ENCODE measurements around the gene PYGO2.

Gene PYGO2

GRCh38 chr1:154925335-154926170 is 36.0 kb downstream of the PYGO2 start:
- Histone ChIP-seq H3K4me2 (ENCODE audit: low read depth, low read length, poor library complexity, severe bottlenecking) (peak overlapping the region; percentile 55), H3K79me2 (ENCODE audit: insufficient read depth, low read length) (no peaks in the 10 kb centered on the region), H3K27me3 (ENCODE audit: insufficient read depth, low read length, poor library complexity, severe bottlenecking) (no peaks in the 10 kb centered on the region), H4K20me1 (ENCODE audit: insufficient read depth, low read length, poor library complexity, severe bottlenecking) (no peaks in the 10 kb centered on the region), H3K9me3 (ENCODE audit: insufficient read depth, low read depth, low read length) (no peaks in the 10 kb centered on the region), H3K36me3 (ENCODE audit: insufficient read depth, low read length) (no peaks in the 10 kb centered on the region), H3F3A (ENCODE audit: low read depth) (no peaks in the 10 kb centered on the region), H3K4me1 (ENCODE audit: insufficient read depth, low read length, poor library complexity, severe bottlenecking) (peaks cover 26% of the 10 kb centered on the region), H3K9ac (ENCODE audit: low read depth, low read length, poor library complexity, severe bottlenecking) (peak overlapping the region; percentile 70), H2AFZ (ENCODE audit: low read length) (no peak overlapping the region), H3K4me3 (ENCODE audit: low read length, poor library complexity, severe bottlenecking) (no peak overlapping the region), H3K9me2 (replicated peaks; ENCODE audit: low read depth, low read length) (no peaks in the 10 kb centered on the region)
- TF ChIP-seq EZH2phosphoT487 (IDR thresholded peaks at IDR 0.05; ENCODE audit: borderline replicate concordance) (no peak), CTCF (conservative IDR thresholded peaks at IDR 0.05; ENCODE audit: low read length) (no peak)

- Histone ChIP-seq H3K4me3 (ENCODE audit: low read length, poor library complexity, severe bottlenecking) (no peak overlapping the region), H2AFZ (ENCODE audit: low read length) (no peak overlapping the region), H3K9me2 (replicated peaks; ENCODE audit: low read depth, low read length) (no peaks in the 10 kb centered on the region), H3F3A (ENCODE audit: low read depth) (no peaks in the 10 kb centered on the region), H3K4me1 (ENCODE audit: insufficient read depth, low read length, poor library complexity, severe bottlenecking) (peaks cover 26% of the 10 kb centered on the region), H3K36me3 (ENCODE audit: insufficient read depth, low read length) (no peaks in the 10 kb centered on the region), H3K9ac (ENCODE audit: low read depth, low read length, poor library complexity, severe bottlenecking) (no peak overlapping the region), H3K27me3 (ENCODE audit: insufficient read depth, low read length, poor library complexity, severe bottlenecking) (no peaks in the 10 kb centered on the region), H3K4me2 (ENCODE audit: low read depth, low read length, poor library complexity, severe bottlenecking) (no peak overlapping the region), H4K20me1 (ENCODE audit: insufficient read depth, low read length, poor library complexity, severe bottlenecking) (no peaks in the 10 kb centered on the region), H3K9me3 (ENCODE audit: insufficient read depth, low read depth, low read length) (no peaks in the 10 kb centered on the region), H3K79me2 (ENCODE audit: insufficient read depth, low read length) (no peaks in the 10 kb centered on the region)
- TF ChIP-seq EZH2phosphoT487 (IDR thresholded peaks at IDR 0.05; ENCODE audit: borderline replicate concordance) = no peak
- no peak for TF ChIP-seq CTCF (conservative IDR thresholded peaks at IDR 0.05; ENCODE audit: low read length)
These were observed 37.9 kb downstream of the PYGO2 start for GRCh38 chr1:154923695-154924094.

GRCh38 chr1:154913273-154913672 is 48.3 kb downstream of the PYGO2 start:
- H3K4me2 ChIP-seq (ENCODE audit: low read depth, low read length, poor library complexity, severe bottlenecking) = no peak overlapping the region
- H3K79me2 ChIP-seq (ENCODE audit: insufficient read depth, low read length) = no peaks in the 10 kb centered on the region
- no peak overlapping the region for H3K9ac ChIP-seq (ENCODE audit: low read depth, low read length, poor library complexity, severe bottlenecking)
- no peaks in the 10 kb centered on the region for H3K36me3 ChIP-seq (ENCODE audit: insufficient read depth, low read length)
- no peaks in the 10 kb centered on the region for H4K20me1 ChIP-seq (ENCODE audit: insufficient read depth, low read length, poor library complexity, severe bottlenecking)
- H3K4me3 ChIP-seq (ENCODE audit: low read length, poor library complexity, severe bottlenecking) = no peak overlapping the region
- no peaks in the 10 kb centered on the region for H3K9me2 ChIP-seq (replicated peaks; ENCODE audit: low read depth, low read length)
- H3K27me3 ChIP-seq (ENCODE audit: insufficient read depth, low read length, poor library complexity, severe bottlenecking) = no peaks in the 10 kb centered on the region
- no peak overlapping the region for H2AFZ ChIP-seq (ENCODE audit: low read length)
- H3K4me1 ChIP-seq (ENCODE audit: insufficient read depth, low read length, poor library complexity, severe bottlenecking) = no peaks in the 10 kb centered on the region
- H3F3A ChIP-seq (ENCODE audit: low read depth) = no peaks in the 10 kb centered on the region
- H3K9me3 ChIP-seq (ENCODE audit: insufficient read depth, low read depth, low read length) = no peaks in the 10 kb centered on the region
- TF ChIP-seq CTCF (conservative IDR thresholded peaks at IDR 0.05; ENCODE audit: low read length) (no peak), EZH2phosphoT487 (IDR thresholded peaks at IDR 0.05; ENCODE audit: borderline replicate concordance) (no peak)
